ENCODE data around the gene EPHA10. TPM values are rescaled to one million over a fixed set of nuclear protein-coding genes. Genes with fewer than 3 reads are reported as not detected.
A peak's percentile ranks its signal among the peaks of the same experiment; 100 is the strongest.

Gene EPHA10
- total and polyA plus RNA-seq, 12 donors: 0.04 to 0.15 (median 0.06) TPM; not detected in 6

- intact Hi-C loops (cut with DNase I): no loop called here
- Histone ChIP-seq H3K4me1 (no peaks in the 10 kb centered on the region), H3K27ac (no peak overlapping the region), H3K36me3 (no peaks in the 10 kb centered on the region), H3K9me3 (no peaks in the 10 kb centered on the region), H3K4me3 (no peak overlapping the region), H3K27me3 (peaks cover 10 to 97% (median 94%) of the 10 kb centered on the region in 7 donors)
- ATAC-seq (peak in 3 of 8 donors; percentile 39 to 66 (median 61)), DNase-seq (peak in 1 of 2 donors; percentile 26)
- 4 to 5% methylated on average over 29 of the region's 29 CpGs for WGBS, 2 donors
- no peak for TF ChIP-seq CTCF (IDR thresholded peaks at IDR 0.05)
Observed at GRCh38 chr1:37764414-37764825, 500 bp downstream of the EPHA10 start.

- Histone ChIP-seq H3K4me1 (no peaks in the 10 kb centered on the region), H3K27ac (no peak overlapping the region), H3K27me3 (peaks cover 10 to 97% (median 94%) of the 10 kb centered on the region in 7 donors), H3K36me3 (no peaks in the 10 kb centered on the region), H3K4me3 (no peak overlapping the region), H3K9me3 (no peaks in the 10 kb centered on the region)
- 20 to 21% methylated on average over 25 of the region's 25 CpGs for WGBS, 2 donors
- ATAC-seq (no peak), DNase-seq (no peak)
- intact Hi-C loops (cut with DNase I): no loop called here
- no peak for TF ChIP-seq CTCF (IDR thresholded peaks at IDR 0.05)
Observed at GRCh38 chr1:37763791-37764413, 1.0 kb downstream of the EPHA10 start.

GRCh38 chr1:37762516-37762915 is 2.4 kb downstream of the EPHA10 start:
- 59 to 67% methylated on average over 2 of the region's 2 CpGs for WGBS, 2 donors
- no peaks in the 10 kb centered on the region for H3K36me3 ChIP-seq
- no peak for TF ChIP-seq CTCF (IDR thresholded peaks at IDR 0.05)
- ATAC-seq (no peak), DNase-seq (no peak)
- intact Hi-C loops (cut with DNase I): no loop called here
- H3K27me3 ChIP-seq: peaks cover 10 to 96% (median 93%) of the 10 kb centered on the region in 7 donors
- no peaks in the 10 kb centered on the region for H3K4me1 ChIP-seq
- H3K27ac ChIP-seq: no peak overlapping the region
- H3K4me3 ChIP-seq: no peak overlapping the region
- no peaks in the 10 kb centered on the region for H3K9me3 ChIP-seq

- WGBS, 2 donors: 46 to 51% methylated on average over 67 to 68 of the region's 68 CpGs
- H3K27me3 ChIP-seq: peaks cover 10 to 94% (median 88%) of the 10 kb centered on the region in 7 donors
Observed at GRCh38 chr1:37761416-37762095, 3.4 kb downstream of the EPHA10 start.

More at GRCh38 chr1:37761416-37762095, 3.4 kb downstream of the EPHA10 start:
- TF ChIP-seq CTCF (IDR thresholded peaks at IDR 0.05): no peak
- Histone ChIP-seq H3K4me3 (no peak overlapping the region), H3K36me3 (no peaks in the 10 kb centered on the region), H3K4me1 (no peaks in the 10 kb centered on the region), H3K9me3 (no peaks in the 10 kb centered on the region), H3K27ac (no peak overlapping the region)
- intact Hi-C loops (cut with DNase I): no loop called here
- no peak for ATAC-seq
- no peak for DNase-seq

Data from heart right ventricle (tissue), 16 donors.